Left lobe of liver (tissue), 2 donors: ENCODE data around the gene DGLUCY. TPM values are rescaled to one million over a fixed set of nuclear protein-coding genes. Genes with fewer than 3 reads are reported as not detected.
"Not testable (repeated sequence)": the region's sequence is repeated elsewhere in the genome, so short reads cannot be mapped to it uniquely, and the experiment has no call there.

Experiments
- ATAC-seq: fragments of 200-7000 bp; cut with Tn5 transposase; one replicate; pipeline ENCODE4 v1.9.1; 2020; ENCODE audit warnings: mild to moderate bottlenecking, moderate library complexity
- DNase-seq: peaks from one replicate; pipeline ENCODE4 v3.0.0-alpha.2; 2020; ENCODE audit warnings: low spot score
- total RNA-seq: library from RNA; stranded (reverse); gene quantifications from one replicate; pipeline ENCODE4 v1.2.1, GENCODE V29; 2021
- donor health status: DM: no; HTN: no; CAD: no; lungs with moderate emphysema.
- donor health status: DM: no; HTN: yes; CAD: no.

DGLUCY gene, protein sequence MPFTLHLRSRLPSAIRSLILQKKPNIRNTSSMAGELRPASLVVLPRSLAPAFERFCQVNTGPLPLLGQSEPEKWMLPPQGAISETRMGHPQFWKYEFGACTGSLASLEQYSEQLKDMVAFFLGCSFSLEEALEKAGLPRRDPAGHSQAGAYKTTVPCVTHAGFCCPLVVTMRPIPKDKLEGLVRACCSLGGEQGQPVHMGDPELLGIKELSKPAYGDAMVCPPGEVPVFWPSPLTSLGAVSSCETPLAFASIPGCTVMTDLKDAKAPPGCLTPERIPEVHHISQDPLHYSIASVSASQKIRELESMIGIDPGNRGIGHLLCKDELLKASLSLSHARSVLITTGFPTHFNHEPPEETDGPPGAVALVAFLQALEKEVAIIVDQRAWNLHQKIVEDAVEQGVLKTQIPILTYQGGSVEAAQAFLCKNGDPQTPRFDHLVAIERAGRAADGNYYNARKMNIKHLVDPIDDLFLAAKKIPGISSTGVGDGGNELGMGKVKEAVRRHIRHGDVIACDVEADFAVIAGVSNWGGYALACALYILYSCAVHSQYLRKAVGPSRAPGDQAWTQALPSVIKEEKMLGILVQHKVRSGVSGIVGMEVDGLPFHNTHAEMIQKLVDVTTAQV
- 53.1 TPM for total RNA-seq

GRCh38 chr14:91113829-91114078 is at the start of gene DGLUCY:
TSS of gene DGLUCY (plus strand) at chr14:91114073. CDS start at chr14:91160295, 46,222 bp downstream.
- peak; percentile 86 for DNase-seq
- ATAC-seq: peak; percentile 91

GRCh38 chr14:91065266-91065665 is 48.6 kb upstream of the DGLUCY start:
- ATAC-seq: no peak
- DNase-seq: no peak

DNA sequence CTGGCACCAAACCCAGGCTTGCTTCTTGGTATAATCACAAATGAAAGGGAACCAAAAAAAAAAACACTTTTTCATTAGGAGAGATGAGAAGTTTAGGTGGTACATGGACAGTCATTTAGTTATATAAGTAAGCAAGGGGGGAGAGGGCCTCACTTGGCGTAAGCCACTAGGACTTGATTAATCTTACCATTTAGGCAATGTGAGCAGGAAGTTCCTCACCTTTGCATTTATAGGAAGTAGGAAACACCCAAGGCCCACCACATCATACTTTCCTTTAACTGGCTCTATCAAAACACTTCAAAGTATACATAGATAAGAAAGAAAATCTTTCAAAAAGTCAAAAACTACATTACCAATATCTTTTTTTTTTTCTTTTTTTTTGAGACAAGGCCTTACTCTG is 46.7 kb upstream of the DGLUCY start:
- no peak for ATAC-seq
- no peak for DNase-seq

DNA sequence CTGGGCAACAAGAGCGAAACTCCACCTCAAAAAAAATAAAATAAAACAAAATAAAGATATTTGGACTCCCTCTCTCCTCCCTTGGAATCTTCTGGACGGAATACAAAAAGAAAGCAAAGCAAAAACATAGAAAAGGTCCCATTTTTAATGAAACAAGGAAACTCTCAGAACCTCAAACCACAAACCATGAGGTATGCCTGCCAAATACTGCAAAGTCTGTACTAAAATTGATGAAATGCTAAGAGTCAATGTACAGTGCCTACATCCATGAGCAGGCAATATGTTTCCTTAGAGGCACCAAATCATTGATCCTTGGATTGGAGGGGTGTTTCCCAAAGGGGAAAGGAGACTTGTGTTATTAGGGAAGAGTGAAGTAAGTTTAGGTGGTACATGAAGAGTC is 45.2 kb upstream of the DGLUCY start:
- DNase-seq (no peak), ATAC-seq (no peak)

- DNase-seq (no peak), ATAC-seq (no peak)
These were observed 43.3 kb upstream of the DGLUCY start for GRCh38 chr14:91070572-91070971.

GRCh38 chr14:91075553-91075952 is 38.3 kb upstream of the DGLUCY start:
- DNase-seq (no peak), ATAC-seq (no peak)

- DNase-seq (no peak), ATAC-seq (no peak)
These were observed 35.7 kb upstream of the DGLUCY start for GRCh38 chr14:91078095-91078737.

GRCh38 chr14:91080071-91080470 is 33.8 kb upstream of the DGLUCY start:
- ATAC-seq: no peak
- DNase-seq: no peak

GRCh38 chr14:91082282-91082681 is 31.6 kb upstream of the DGLUCY start:
- no peak for DNase-seq
- ATAC-seq: no peak

- DNase-seq (no peak), ATAC-seq (no peak)
These were observed 29.4 kb upstream of the DGLUCY start for GRCh38 chr14:91084516-91084915.

DNA sequence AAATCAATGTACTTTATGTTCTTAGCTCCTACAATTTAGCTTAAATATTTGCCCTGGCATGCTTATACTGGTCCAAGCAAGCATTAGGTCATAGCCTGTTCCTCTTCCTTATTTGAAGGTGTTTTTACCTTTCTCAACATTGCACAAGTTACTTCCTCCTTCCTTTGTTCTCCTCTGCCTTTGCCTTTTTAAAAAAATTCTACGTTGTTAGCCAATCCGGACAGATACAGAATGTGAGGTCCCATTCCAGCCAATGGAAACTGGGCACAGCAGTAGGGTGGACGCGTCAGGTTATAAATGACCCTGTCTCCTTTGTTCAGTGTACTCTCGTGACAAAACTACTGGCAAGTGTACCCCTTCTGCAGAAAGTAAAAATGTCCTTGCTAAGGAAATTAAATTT is 26.4 kb upstream of the DGLUCY start:
- not testable (repeated sequence) for DNase-seq, ATAC-seq

GRCh38 chr14:91088585-91089235 is 25.2 kb upstream of the DGLUCY start:
- ATAC-seq (no peak), DNase-seq (no peak)

DNA sequence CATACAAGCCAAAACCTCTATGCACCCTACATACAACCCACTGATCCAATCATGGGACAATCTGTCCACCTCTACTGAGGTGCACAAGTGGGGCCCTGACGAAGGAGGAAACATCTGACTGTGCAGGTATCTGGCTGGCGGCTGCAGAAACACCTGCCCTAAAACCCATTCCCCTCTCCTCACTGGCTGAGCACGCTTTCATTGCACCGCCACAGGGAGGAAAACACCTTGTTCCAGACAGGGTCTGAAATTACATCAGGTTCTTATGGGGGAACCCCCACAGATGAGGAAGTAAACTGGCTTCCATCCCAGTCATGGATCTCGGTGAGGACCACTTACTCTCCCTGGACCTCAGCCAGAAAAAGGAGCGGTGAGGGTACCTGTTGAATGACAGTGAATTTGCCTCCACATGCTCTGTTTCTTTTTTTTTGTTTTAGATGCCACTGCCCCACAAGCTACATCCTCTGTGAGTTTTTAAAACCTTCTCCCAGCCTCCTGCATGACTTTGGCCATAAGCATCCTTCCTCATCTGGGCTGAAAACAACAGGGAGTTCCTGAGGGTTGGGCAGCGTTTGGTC is 23.8 kb upstream of the DGLUCY start:
- DNase-seq: no peak
- ATAC-seq: no peak

DNA sequence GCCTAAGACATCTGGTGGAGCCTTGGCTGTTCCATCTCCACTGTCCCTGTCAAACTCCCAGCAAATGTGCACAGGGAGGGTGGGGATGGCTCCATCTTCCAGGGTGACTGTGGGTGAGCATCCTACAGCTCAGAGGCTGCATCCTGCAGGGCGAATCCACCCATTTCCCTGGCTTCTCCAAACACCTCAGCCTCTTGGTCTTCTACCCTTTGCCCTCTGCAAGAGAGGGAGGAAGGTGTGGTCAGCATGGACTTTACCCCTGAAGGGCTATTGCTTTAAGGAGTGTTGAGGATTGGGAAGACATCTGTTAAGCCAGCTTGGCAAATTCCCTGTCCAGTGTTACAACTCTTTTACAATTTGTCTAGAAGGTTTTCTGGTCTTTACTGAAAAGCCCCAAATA is 23.1 kb upstream of the DGLUCY start:
- DNase-seq: no peak
- ATAC-seq: no peak

- ATAC-seq: no peak
- no peak for DNase-seq
These were observed 21.8 kb upstream of the DGLUCY start for GRCh38 chr14:91092073-91092472.

DNA sequence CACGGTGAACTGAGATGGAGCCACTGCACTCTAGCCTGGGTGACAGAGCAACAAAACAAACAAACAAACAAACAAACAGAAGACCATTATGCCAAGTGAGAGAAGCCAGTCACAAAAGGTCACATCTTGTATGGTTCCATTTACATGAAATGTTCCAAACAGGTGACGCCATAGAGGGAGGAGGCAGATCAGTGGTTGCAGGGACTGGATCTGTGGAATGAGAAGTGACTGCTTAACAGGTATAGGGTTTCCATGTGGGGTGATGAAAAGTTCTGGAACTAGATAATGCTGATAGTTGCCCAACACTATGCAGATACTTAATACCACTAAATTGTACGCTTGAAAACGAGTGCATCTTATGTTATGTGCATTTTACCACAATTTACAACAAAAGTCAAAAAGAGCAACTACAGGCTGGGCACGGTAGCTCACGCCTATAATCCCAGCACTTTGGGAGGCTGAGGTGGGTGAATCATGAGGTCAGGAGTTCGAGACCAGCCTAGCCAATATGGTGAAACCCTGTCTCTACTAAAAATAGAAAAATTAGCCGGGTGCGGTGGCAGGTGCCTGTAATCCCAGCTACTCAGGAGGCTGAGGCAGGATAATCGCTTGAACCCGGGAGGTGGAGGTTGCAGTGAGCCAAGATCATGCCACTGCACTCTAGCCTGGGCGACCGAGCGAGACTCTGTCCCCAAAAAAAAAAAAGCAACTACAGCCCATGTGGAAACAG is 20.0 kb upstream of the DGLUCY start:
- ATAC-seq, DNase-seq: not testable (repeated sequence)

DNA sequence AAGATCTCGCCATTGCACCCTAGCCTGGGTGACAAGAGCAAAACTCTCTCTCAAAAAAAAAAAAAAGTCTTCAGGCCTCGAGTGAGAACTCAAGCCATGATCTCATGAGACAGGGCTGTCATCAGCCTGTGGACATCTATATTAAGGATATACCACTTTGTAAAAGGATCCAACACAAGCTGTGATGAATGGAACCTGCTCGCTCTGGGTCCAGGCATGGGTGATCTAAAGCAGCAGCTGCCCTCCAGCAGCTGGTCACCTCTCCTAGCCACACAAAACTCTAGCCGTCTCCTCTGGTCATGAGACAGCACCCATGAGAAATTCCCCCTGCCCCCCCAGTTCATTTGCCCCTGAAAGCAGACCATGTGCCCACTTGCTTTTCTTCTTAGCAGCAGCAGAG is 19.1 kb upstream of the DGLUCY start:
- ATAC-seq (no peak), DNase-seq (no peak)

GRCh38 chr14:91095178-91095577 is 18.7 kb upstream of the DGLUCY start:
- no peak for DNase-seq
- ATAC-seq: no peak

- DNase-seq, ATAC-seq: not testable (repeated sequence)
These were observed 16.2 kb upstream of the DGLUCY start for GRCh38 chr14:91097657-91098056.

GRCh38 chr14:91098591-91098990 is 15.3 kb upstream of the DGLUCY start:
- no peak for DNase-seq
- no peak for ATAC-seq

- ATAC-seq (no peak), DNase-seq (no peak)
These were observed 13.8 kb upstream of the DGLUCY start for GRCh38 chr14:91100102-91100501.
